ENCODE data around the gene KMT2C.

Gene KMT2C

DNA sequence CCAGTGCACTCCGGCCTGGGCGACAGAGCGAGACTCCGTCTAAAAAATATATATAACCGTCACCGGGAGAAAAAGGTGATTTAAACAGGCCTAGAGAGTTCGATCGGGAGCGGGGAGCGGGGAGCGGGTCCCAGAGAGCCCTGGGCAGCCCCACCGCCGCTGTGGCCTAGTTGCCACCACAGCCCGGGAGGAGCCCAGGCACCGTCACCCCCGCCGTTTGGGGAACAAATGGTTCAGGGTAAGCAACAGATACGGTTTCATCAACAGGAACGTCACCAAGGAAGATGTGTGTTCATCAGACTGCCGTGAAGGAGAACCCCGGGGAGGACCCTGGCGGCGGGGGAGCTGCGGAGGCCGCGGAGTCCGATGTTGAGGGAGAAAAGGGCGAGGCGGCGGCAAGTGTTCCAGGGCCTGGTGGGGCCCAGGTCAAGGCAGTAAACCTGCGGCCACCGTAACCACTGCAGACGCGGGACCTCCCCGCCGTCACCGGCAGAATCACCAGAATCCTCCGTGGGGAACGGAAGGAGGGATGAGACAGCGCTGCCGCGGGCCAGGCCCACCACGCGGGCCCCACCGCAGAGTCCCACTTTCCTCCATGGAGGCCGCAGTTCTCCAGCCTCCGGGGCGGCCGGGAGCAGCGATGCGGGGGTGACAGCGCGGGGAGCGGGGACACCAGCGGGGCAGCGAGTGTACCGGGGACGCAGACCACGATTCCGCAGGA is 306.9 kb downstream of the KMT2C start:
- Histone ChIP-seq H3K4me2 (ENCODE audit: insufficient read depth, low read length) (no peak overlapping the region), H3K9ac (ENCODE audit: low read depth, low read length) (no peak overlapping the region), H3K27me3 (ENCODE audit: insufficient read depth, low read length, poor library complexity) (no peaks in the 10 kb centered on the region), H3K4me1 (ENCODE audit: insufficient read depth, low read length) (no peaks in the 10 kb centered on the region), H3K4me3 (ENCODE audit: low read depth in 1 of 2, low read length in 2 of 2) (no peak overlapping the region), H2AFZ (ENCODE audit: low read depth, low read length) (no peak overlapping the region), H3K79me2 (ENCODE audit: insufficient read depth, low read length) (no peaks in the 10 kb centered on the region), H3K27ac (ENCODE audit: low read length) (no peak overlapping the region), H4K20me1 (ENCODE audit: insufficient read depth, low read length) (no peaks in the 10 kb centered on the region), H3K36me3 (ENCODE audit: insufficient read depth, low read length) (peaks cover 83% of the 10 kb centered on the region), H3K9me3 (ENCODE audit: insufficient read depth, low read length, severe bottlenecking) (no peaks in the 10 kb centered on the region)
- TF ChIP-seq, protein P1, sequence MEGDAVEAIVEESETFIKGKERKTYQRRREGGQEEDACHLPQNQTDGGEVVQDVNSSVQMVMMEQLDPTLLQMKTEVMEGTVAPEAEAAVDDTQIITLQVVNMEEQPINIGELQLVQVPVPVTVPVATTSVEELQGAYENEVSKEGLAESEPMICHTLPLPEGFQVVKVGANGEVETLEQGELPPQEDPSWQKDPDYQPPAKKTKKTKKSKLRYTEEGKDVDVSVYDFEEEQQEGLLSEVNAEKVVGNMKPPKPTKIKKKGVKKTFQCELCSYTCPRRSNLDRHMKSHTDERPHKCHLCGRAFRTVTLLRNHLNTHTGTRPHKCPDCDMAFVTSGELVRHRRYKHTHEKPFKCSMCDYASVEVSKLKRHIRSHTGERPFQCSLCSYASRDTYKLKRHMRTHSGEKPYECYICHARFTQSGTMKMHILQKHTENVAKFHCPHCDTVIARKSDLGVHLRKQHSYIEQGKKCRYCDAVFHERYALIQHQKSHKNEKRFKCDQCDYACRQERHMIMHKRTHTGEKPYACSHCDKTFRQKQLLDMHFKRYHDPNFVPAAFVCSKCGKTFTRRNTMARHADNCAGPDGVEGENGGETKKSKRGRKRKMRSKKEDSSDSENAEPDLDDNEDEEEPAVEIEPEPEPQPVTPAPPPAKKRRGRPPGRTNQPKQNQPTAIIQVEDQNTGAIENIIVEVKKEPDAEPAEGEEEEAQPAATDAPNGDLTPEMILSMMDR (IDR thresholded peaks at IDR 0.05; ENCODE audit: borderline replicate concordance, extremely low read depth, low read length, poor library complexity, severe bottlenecking), result no peak
- no peak for ATAC-seq (ENCODE audit: insufficient read depth, low read depth)
- DNase-seq, result no peak

DNA sequence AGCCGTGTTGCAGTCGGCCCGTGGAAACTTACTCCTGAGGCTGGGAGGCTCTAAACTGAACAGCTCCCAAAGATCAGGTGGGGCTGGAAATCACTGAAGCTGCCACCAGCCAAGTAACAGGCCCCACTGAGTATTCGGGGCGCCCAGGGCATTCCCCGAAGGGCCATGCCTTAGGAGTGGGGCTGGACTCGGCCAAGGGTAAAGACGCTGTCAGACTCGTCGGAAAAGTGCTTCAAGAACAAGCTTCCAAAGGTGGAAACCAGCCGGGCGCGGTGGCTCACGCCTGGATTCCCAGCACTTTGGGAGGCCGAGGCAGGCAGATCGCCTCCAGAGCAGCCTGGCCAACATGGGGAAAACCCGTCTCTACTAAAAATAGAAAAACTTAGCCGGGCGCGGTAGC is 307.6 kb downstream of the KMT2C start:
- H3K4me1 ChIP-seq (ENCODE audit: insufficient read depth, low read length), result no peaks in the 10 kb centered on the region
- no peak overlapping the region for H3K4me3 ChIP-seq (ENCODE audit: low read depth in 1 of 2, low read length in 2 of 2)
- H3K9ac ChIP-seq (ENCODE audit: low read depth, low read length), result no peak overlapping the region
- H3K27ac ChIP-seq (ENCODE audit: low read length), result no peak overlapping the region
- H3K4me2 ChIP-seq (ENCODE audit: insufficient read depth, low read length), result no peak overlapping the region
- no peaks in the 10 kb centered on the region for H3K27me3 ChIP-seq (ENCODE audit: insufficient read depth, low read length, poor library complexity)
- no peak overlapping the region for H2AFZ ChIP-seq (ENCODE audit: low read depth, low read length)
- no peaks in the 10 kb centered on the region for H4K20me1 ChIP-seq (ENCODE audit: insufficient read depth, low read length)
- H3K9me3 ChIP-seq (ENCODE audit: insufficient read depth, low read length, severe bottlenecking), result no peaks in the 10 kb centered on the region
- H3K36me3 ChIP-seq (ENCODE audit: insufficient read depth, low read length), result peaks cover 81% of the 10 kb centered on the region
- H3K79me2 ChIP-seq (ENCODE audit: insufficient read depth, low read length), result no peaks in the 10 kb centered on the region
- no peak for TF ChIP-seq EZH2 (IDR thresholded peaks at IDR 0.05; ENCODE audit: borderline replicate concordance, low read depth, low read length, severe bottlenecking)
- TF ChIP-seq, protein P1 (IDR thresholded peaks at IDR 0.05; ENCODE audit: borderline replicate concordance, extremely low read depth, low read length, poor library complexity, severe bottlenecking), result no peak
- DNase-seq, result no peak
- no peak for ATAC-seq (ENCODE audit: insufficient read depth, low read depth)

DNA sequence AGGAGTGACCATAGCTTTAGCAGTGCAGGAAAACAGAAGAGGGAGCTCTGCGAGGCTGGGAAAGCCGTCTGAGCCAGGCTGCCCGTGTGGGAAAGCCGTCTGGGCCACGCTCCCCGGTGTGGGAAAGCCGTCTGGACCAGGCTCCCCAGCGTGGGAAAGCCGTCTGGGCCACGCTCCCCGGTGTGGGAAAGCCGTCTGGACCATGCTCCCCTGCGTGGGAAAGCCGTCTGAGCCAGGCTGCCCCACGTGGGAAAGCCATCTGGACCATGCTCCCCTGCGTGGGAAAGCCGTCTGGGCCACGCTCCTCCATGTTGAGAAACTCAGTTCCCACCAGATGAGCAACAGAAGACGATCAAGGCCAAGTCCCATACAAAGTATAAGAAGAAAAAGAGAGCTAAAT is 308.6 kb downstream of the KMT2C start:
- H3K9me3 ChIP-seq (ENCODE audit: insufficient read depth, low read length, severe bottlenecking), result no peaks in the 10 kb centered on the region
- no peak overlapping the region for H2AFZ ChIP-seq (ENCODE audit: low read depth, low read length)
- DNase-seq (no peak), ATAC-seq (ENCODE audit: insufficient read depth, low read depth) (no peak)
- no peaks in the 10 kb centered on the region for H3K79me2 ChIP-seq (ENCODE audit: insufficient read depth, low read length)
- H3K4me3 ChIP-seq (ENCODE audit: low read depth in 1 of 2, low read length in 2 of 2), result no peak overlapping the region
- no peaks in the 10 kb centered on the region for H4K20me1 ChIP-seq (ENCODE audit: insufficient read depth, low read length)
- TF ChIP-seq, protein P1 (IDR thresholded peaks at IDR 0.05; ENCODE audit: borderline replicate concordance, extremely low read depth, low read length, poor library complexity, severe bottlenecking), result no peak
- no peak for TF ChIP-seq EZH2 (IDR thresholded peaks at IDR 0.05; ENCODE audit: borderline replicate concordance, low read depth, low read length, severe bottlenecking)
- no peak overlapping the region for H3K27ac ChIP-seq (ENCODE audit: low read length)
- H3K27me3 ChIP-seq (ENCODE audit: insufficient read depth, low read length, poor library complexity), result no peaks in the 10 kb centered on the region
- peaks cover 78% of the 10 kb centered on the region for H3K36me3 ChIP-seq (ENCODE audit: insufficient read depth, low read length)
- no peaks in the 10 kb centered on the region for H3K4me1 ChIP-seq (ENCODE audit: insufficient read depth, low read length)
- no peak overlapping the region for H3K4me2 ChIP-seq (ENCODE audit: insufficient read depth, low read length)
- no peak overlapping the region for H3K9ac ChIP-seq (ENCODE audit: low read depth, low read length)

Data from DND-41 (cell line).